H9 (cell line): Measurements from ENCODE around the gene HDDC2. TPM values are rescaled to one million over a fixed set of nuclear protein-coding genes. Genes with fewer than 3 reads are reported as not detected.

Experiments used
- DNase-seq: peaks from one replicate; pipeline ENCODE4 v3.0.0-alpha.2; 2017
- H2AFZ ChIP-seq: one replicate; pipeline ENCODE4 v1.6.1; 2013; ENCODE audit warnings: mild to moderate bottlenecking, low read length, control low read depth, moderate library complexity
- H2AK5ac ChIP-seq: 2 replicates; pipeline ENCODE4 v1.6.1; 2013; ENCODE audit warnings: low read length, control low read depth, mixed read lengths; ENCODE audit not compliant: insufficient read length
- H2BK120ac ChIP-seq: one replicate; pipeline ENCODE4 v1.6.1; 2013; ENCODE audit warnings: low read depth, mild to moderate bottlenecking, low read length, control low read depth, inconsistent platforms; ENCODE audit not compliant: poor library complexity, severe bottlenecking
- H2BK12ac ChIP-seq: 2 replicates; pipeline ENCODE4 v1.6.1; 2013; ENCODE audit warnings: low read length, control low read depth, mixed read lengths, low read depth; ENCODE audit not compliant: insufficient read length
- H2BK15ac ChIP-seq: 2 replicates; pipeline ENCODE4 v1.6.1; 2013; ENCODE audit warnings: low read depth, low read length, control low read depth
- H2BK20ac ChIP-seq: one replicate; pipeline ENCODE4 v1.6.1; 2013; ENCODE audit warnings: low read depth, mild to moderate bottlenecking, low read length, control low read depth, inconsistent platforms; ENCODE audit not compliant: poor library complexity, severe bottlenecking
- H2BK5ac ChIP-seq: 2 replicates; pipeline ENCODE4 v1.6.1; 2013; ENCODE audit warnings: low read length, control low read depth, mixed read lengths; ENCODE audit not compliant: insufficient read length
- H3K14ac ChIP-seq: 2 replicates; pipeline ENCODE4 v1.6.1; 2013; ENCODE audit warnings: low read length, control low read depth; ENCODE audit not compliant: insufficient read depth
- H3K18ac ChIP-seq: 2 replicates; pipeline ENCODE4 v1.6.1; 2013; ENCODE audit warnings: low read depth, mild to moderate bottlenecking, mixed read lengths, low read length, control low read depth; ENCODE audit not compliant: insufficient read length
- H3K23ac ChIP-seq: 2 replicates; pipeline ENCODE4 v1.6.1; 2013; ENCODE audit warnings: low read length, control low read depth, mixed read lengths, low read depth; ENCODE audit not compliant: insufficient read length
- H3K23me2 ChIP-seq: 2 replicates; pipeline ENCODE4 v1.6.1; 2013; ENCODE audit warnings: low read depth, mild to moderate bottlenecking, mixed read lengths, low read length, control low read depth; ENCODE audit not compliant: insufficient read length, poor library complexity, severe bottlenecking
- H3K27ac ChIP-seq: 2 replicates; pipeline ENCODE4 v1.5.1; 2013; ENCODE audit warnings: low read length, control low read depth, mixed read lengths, low read depth; ENCODE audit not compliant: insufficient read length
- H3K27me3 ChIP-seq: 2 replicates; pipeline ENCODE4 v1.6.1; 2013; ENCODE audit warnings: low read length, control low read depth, inconsistent platforms; ENCODE audit not compliant: insufficient read depth
- H3K4ac ChIP-seq: 2 replicates; pipeline ENCODE4 v1.6.1; 2013; ENCODE audit warnings: low read depth, mild to moderate bottlenecking, control low read depth, inconsistent platforms, low read length, moderate library complexity
- H3K4me1 ChIP-seq: 2 replicates; pipeline ENCODE4 v1.6.1; 2013; ENCODE audit warnings: low read length, control low read depth, inconsistent platforms; ENCODE audit not compliant: insufficient read depth
- H3K4me2 ChIP-seq: 2 replicates; pipeline ENCODE4 v1.6.1; 2013; ENCODE audit warnings: low read length, control low read depth, mixed read lengths; ENCODE audit not compliant: insufficient read length, insufficient read depth
- H3K56ac ChIP-seq: 2 replicates; pipeline ENCODE4 v1.6.1; 2013; ENCODE audit warnings: low read depth, mild to moderate bottlenecking, mixed read lengths, low read length, control low read depth; ENCODE audit not compliant: insufficient read length
- H3K79me1 ChIP-seq: 2 replicates; pipeline ENCODE4 v1.6.1; 2013; ENCODE audit warnings: low read depth, mild to moderate bottlenecking, moderate library complexity, low read length, control low read depth, inconsistent platforms; ENCODE audit not compliant: insufficient read depth, poor library complexity, severe bottlenecking
- H3K79me2 ChIP-seq: 2 replicates; pipeline ENCODE4 v1.6.1; 2013; ENCODE audit warnings: low read length, control low read depth, inconsistent platforms; ENCODE audit not compliant: insufficient read depth
- H3K9ac ChIP-seq: 2 replicates; pipeline ENCODE4 v1.6.1; 2013; ENCODE audit warnings: low read length, control low read depth, mixed read lengths; ENCODE audit not compliant: insufficient read length; ENCODE audit errors: extremely low read depth
- H3K9me3 ChIP-seq: one replicate; pipeline ENCODE4 v1.6.1; 2013; ENCODE audit warnings: low read depth, low read length, inconsistent platforms; ENCODE audit not compliant: control insufficient read depth
- H3T11ph ChIP-seq: one replicate; pipeline ENCODE4 v1.6.1; 2013; ENCODE audit warnings: mild to moderate bottlenecking, low read length, control low read depth, inconsistent platforms
- H4K20me1 ChIP-seq: one replicate; pipeline ENCODE4 v1.6.1; 2013; ENCODE audit not compliant: control insufficient read depth, insufficient read length, insufficient read depth
- H4K5ac ChIP-seq: 2 replicates; pipeline ENCODE4 v1.6.1; 2013; ENCODE audit warnings: low read depth, mild to moderate bottlenecking, mixed read lengths, low read length, control low read depth; ENCODE audit not compliant: insufficient read length
- H4K8ac ChIP-seq: replicated peaks from 2 replicates; pipeline ENCODE4 v1.6.1; 2013; ENCODE audit warnings: low read length, control low read depth, mixed read lengths, low read depth; ENCODE audit not compliant: insufficient read length
- H4K91ac ChIP-seq: 2 replicates; pipeline ENCODE4 v1.6.1; 2013; ENCODE audit warnings: low read depth, mild to moderate bottlenecking, moderate library complexity, mixed read lengths, low read length, control low read depth; ENCODE audit not compliant: insufficient read length
- H3K27ac Mint-ChIP-seq, 3 experiments: 2 replicates in 2 of 3; 3 replicates in 1 of 3; pipeline ENCODE4 v1.8.0; 2020 to 2021; ENCODE audit warnings: mixed read lengths in 3 of 3, mild to moderate bottlenecking in 1 of 3, moderate library complexity in 1 of 3
- H3K27me3 Mint-ChIP-seq: 2 replicates; pipeline ENCODE4 v1.8.0; 2021; ENCODE audit warnings: low read depth, mild to moderate bottlenecking, moderate library complexity, mixed read lengths
- H3K36me3 Mint-ChIP-seq, 3 experiments: 2 replicates in 2 of 3; 3 replicates in 1 of 3; pipeline ENCODE4 v1.8.0; 2020 to 2021; ENCODE audit warnings: low read depth in 3 of 3, mixed read lengths in 3 of 3; ENCODE audit not compliant: insufficient read depth in 1 of 3
- H3K4me1 Mint-ChIP-seq, 2 experiments: 2 replicates each; pipeline ENCODE4 v1.8.0; 2020; ENCODE audit warnings: mixed read lengths in 2 of 2
- H3K4me3 Mint-ChIP-seq, 2 experiments: 2 replicates in 1 of 2; 3 replicates in 1 of 2; pipeline ENCODE4 v1.8.0; 2020 to 2021; ENCODE audit warnings: mild to moderate bottlenecking in 2 of 2, mixed read lengths in 2 of 2, moderate library complexity in 1 of 2
- H3K9me3 Mint-ChIP-seq, 2 experiments: 2 replicates in 1 of 2; 3 replicates in 1 of 2; pipeline ENCODE4 v1.8.0; 2020; ENCODE audit warnings: mild to moderate bottlenecking in 2 of 2, mixed read lengths in 2 of 2, moderate library complexity in 1 of 2
- CTCF ChIP-seq: fragments of 200-600 bp; sonication (generic); conservative IDR thresholded peaks from 3 replicates; pipeline ENCODE4 v1.8.0; 2021; ENCODE audit warnings: antibody characterized with exemption, mild to moderate bottlenecking
- WGBS: extraction: QIAGEN DNeasy Blood & Tissue Kit; methylation state at CpG from one replicate; pipeline ENCODE4 v1.1.7; 2013; ENCODE audit warnings: missing lambda C conversion rate, low lambda C conversion rate, mixed read lengths; ENCODE audit not compliant: insufficient read length; ENCODE audit errors: extremely low coverage; 5-methylcytosine and 5-hydroxymethylcytosine counted together
- total RNA-seq: library from RNA; stranded (reverse); gene quantifications from 2 replicates; pipeline ENCODE4 v1.2.1, GENCODE V29; 2021

Gene HDDC2
- total RNA-seq, 1 experiment from 2014 or later = 77.8 TPM

- no peak overlapping the region for H3K18ac ChIP-seq
- no peak overlapping the region for H2AFZ ChIP-seq
- H3K4ac ChIP-seq = no peak overlapping the region
- H4K20me1 ChIP-seq = no peaks in the 10 kb centered on the region
- Mint-ChIP-seq H3K27ac (no peak overlapping the region), H3K4me3 (no peak overlapping the region), H3K36me3 (peaks cover 9 to 21% (median 12%) of the 10 kb centered on the region in 3 experiments; a peak in 6 of 7 replicates), H3K4me1 (no peaks in the 10 kb centered on the region), H3K27me3 (no peaks in the 10 kb centered on the region), H3K9me3 (no peaks in the 10 kb centered on the region)
- H3K4me1 ChIP-seq = no peaks in the 10 kb centered on the region
- no peak overlapping the region for H2BK12ac ChIP-seq
- no peak overlapping the region for H4K91ac ChIP-seq
- H2BK5ac ChIP-seq = no peak overlapping the region
- H3K4me2 ChIP-seq = no peak overlapping the region
- no peak overlapping the region for H2BK20ac ChIP-seq
- TF ChIP-seq CTCF = no peak
- no peak overlapping the region for H2BK15ac ChIP-seq
- H3K23ac ChIP-seq = no peak overlapping the region
- H3K14ac ChIP-seq = no peak overlapping the region
- no peaks in the 10 kb centered on the region for H3K79me2 ChIP-seq
- H3K27ac ChIP-seq = no peak overlapping the region
- no peak overlapping the region for H3K56ac ChIP-seq
- no peaks in the 10 kb centered on the region for H3K79me1 ChIP-seq
- H3K9me3 ChIP-seq = no peaks in the 10 kb centered on the region
- H2BK120ac ChIP-seq = no peak overlapping the region
- H3K27me3 ChIP-seq = no peaks in the 10 kb centered on the region
- no peak for DNase-seq
- no peak overlapping the region for H3T11ph ChIP-seq
- WGBS = no CpG with 5 or more reads among the region's 8 CpGs
- H4K8ac ChIP-seq = no peak overlapping the region
- no peak overlapping the region for H4K5ac ChIP-seq
- H2AK5ac ChIP-seq = no peak overlapping the region
- no peaks in the 10 kb centered on the region for H3K23me2 ChIP-seq
- no peak overlapping the region for H3K9ac ChIP-seq
Observed at GRCh38 chr6:125271486-125272159, 30.1 kb downstream of the HDDC2 start.
